Karpas-422 (cell line): ENCODE results near the gene BTBD18. TPM values are rescaled to one million over a fixed set of nuclear protein-coding genes. Genes with fewer than 3 reads are reported as not detected.

Experiments used
- DNase-seq: peaks from one replicate; pipeline ENCODE4 v3.0.0-alpha.2; 2015
- H2AFZ ChIP-seq: fragments of 200-600 bp; sonication (generic); 2 replicates; pipeline ENCODE4 v1.6.1; 2014; ENCODE audit warnings: antibody characterized with exemption, low read length, mixed read lengths
- H3K27ac ChIP-seq: fragments of 200-600 bp; sonication (generic); 2 replicates; pipeline ENCODE4 v1.5.1; 2014; ENCODE audit warnings: mild to moderate bottlenecking, low read length, moderate library complexity
- H3K27me3 ChIP-seq: fragments of 200-600 bp; sonication (generic); 2 replicates; pipeline ENCODE4 v1.6.1; 2014; ENCODE audit warnings: low read length, mixed read lengths
- H3K36me3 ChIP-seq: fragments of 200-600 bp; sonication (generic); 2 replicates; pipeline ENCODE4 v1.6.1; 2014; ENCODE audit warnings: low read length, mixed read lengths; ENCODE audit not compliant: insufficient read depth
- H3K4me1 ChIP-seq: fragments of 200-600 bp; sonication (generic); 2 replicates; pipeline ENCODE4 v1.6.1; 2014; ENCODE audit warnings: mild to moderate bottlenecking, low read length, mixed read lengths
- H3K4me2 ChIP-seq: fragments of 200-600 bp; sonication (generic); 2 replicates; pipeline ENCODE4 v1.6.1; 2014; ENCODE audit warnings: low read length, low read depth, mild to moderate bottlenecking; ENCODE audit not compliant: poor library complexity, severe bottlenecking
- H3K4me3 ChIP-seq: fragments of 200-600 bp; sonication (generic); 2 replicates; pipeline ENCODE4 v1.5.1; 2014; ENCODE audit warnings: mild to moderate bottlenecking, antibody characterized with exemption, low read length, mixed read lengths
- H3K79me2 ChIP-seq: fragments of 200-600 bp; sonication (generic); 2 replicates; pipeline ENCODE4 v1.6.1; 2014; ENCODE audit warnings: mild to moderate bottlenecking, low read length, mixed read lengths
- H3K9ac ChIP-seq: fragments of 200-600 bp; sonication (generic); 2 replicates; pipeline ENCODE4 v1.6.0; 2014; ENCODE audit warnings: low read length
- H3K9me2 ChIP-seq: fragments of 200-600 bp; sonication (generic), shearing (Covaris generic); replicated peaks from 2 replicates; pipeline ENCODE4 v1.6.0; 2014; ENCODE audit warnings: mild to moderate bottlenecking, low read length, moderate library complexity; ENCODE audit not compliant: insufficient read depth
- H3K9me3 ChIP-seq: fragments of 300-700, 200-600 bp; sonication (generic); 2 replicates; pipeline ENCODE4 v1.6.1; 2014; ENCODE audit warnings: low read length, mixed read lengths
- H4K20me1 ChIP-seq: fragments of 200-600 bp; sonication (generic); 2 replicates; pipeline ENCODE4 v1.6.1; 2014; ENCODE audit warnings: mild to moderate bottlenecking, antibody characterized with exemption, low read length, low read depth; ENCODE audit not compliant: insufficient read depth
- total RNA-seq: library from RNA; depleted of rRNA; stranded (reverse); fragments of >200 nt; shearing (Covaris generic); gene quantifications from 2 replicates; pipeline ENCODE4 v1.2.3, GENCODE V29; 2014; ENCODE audit warnings: low replicate concordance

The BTBD18 gene
- total RNA-seq, 1 experiment from 2014 or later: not detected

DNA sequence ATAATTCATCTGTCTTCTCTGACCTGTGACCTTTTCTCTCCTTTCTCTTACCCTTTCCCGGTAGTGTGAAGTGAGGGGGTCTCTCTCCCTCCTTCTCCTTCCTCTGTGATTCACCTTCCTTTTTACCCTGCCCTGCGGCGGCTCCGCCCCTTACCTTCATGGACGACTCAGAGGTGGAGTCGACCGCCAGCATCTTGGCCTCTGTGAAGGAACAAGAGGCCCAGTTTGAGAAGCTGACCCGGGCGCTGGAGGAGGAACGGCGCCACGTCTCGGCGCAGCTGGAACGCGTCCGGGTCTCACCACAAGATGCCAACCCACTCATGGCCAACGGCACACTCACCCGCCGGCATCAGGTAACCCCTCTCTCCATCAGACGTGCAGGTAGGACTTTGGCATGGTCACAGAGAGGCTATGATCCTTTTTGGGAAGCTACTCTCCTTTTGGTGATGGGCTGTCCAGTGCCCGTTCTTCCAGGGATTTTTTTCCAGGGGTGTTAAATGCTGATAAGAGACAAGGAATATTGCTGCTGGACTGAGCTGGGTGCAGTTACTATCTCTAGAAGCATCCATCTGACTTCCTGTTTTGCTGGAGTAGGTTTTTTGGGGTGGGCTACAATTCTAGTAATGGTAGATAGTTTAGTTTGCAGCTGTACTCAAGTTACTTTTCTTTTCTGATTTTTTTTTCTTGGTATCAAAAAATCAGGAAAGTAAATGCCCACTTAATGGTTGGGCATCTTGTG is 39.9 kb upstream of the BTBD18 start:
- no peaks in the 10 kb centered on the region for H4K20me1 ChIP-seq
- no peak for DNase-seq
- H3K4me3 ChIP-seq: no peak overlapping the region
- H3K36me3 ChIP-seq: no peaks in the 10 kb centered on the region
- no peaks in the 10 kb centered on the region for H3K4me1 ChIP-seq
- no peak overlapping the region for H2AFZ ChIP-seq
- no peak overlapping the region for H3K4me2 ChIP-seq
- H3K79me2 ChIP-seq: no peaks in the 10 kb centered on the region
- no peaks in the 10 kb centered on the region for H3K27me3 ChIP-seq
- no peak overlapping the region for H3K27ac ChIP-seq
- H3K9me3 ChIP-seq: no peaks in the 10 kb centered on the region
- no peaks in the 10 kb centered on the region for H3K9me2 ChIP-seq
- no peak overlapping the region for H3K9ac ChIP-seq

DNA sequence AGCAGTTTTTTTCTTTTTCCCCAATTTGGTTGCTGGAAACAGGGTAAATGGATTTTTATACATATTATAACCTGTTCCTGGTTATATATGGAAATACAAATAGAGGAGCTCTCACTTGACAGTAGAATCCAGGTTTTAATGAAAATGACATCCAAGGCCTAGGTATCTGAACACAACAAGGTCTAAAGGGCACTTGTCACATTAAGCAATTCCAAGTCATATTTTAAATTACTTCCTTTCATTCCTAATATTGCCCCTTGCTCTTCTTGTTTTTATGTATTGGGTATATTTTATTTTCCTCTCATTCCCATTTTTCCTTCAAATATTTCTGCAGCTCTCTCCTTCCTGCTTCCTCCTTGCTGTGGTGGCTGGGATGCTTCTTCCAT is 37.1 kb upstream of the BTBD18 start:
- Histone ChIP-seq H3K4me2 (no peak overlapping the region), H3K79me2 (no peaks in the 10 kb centered on the region), H3K9me2 (no peaks in the 10 kb centered on the region), H3K36me3 (no peaks in the 10 kb centered on the region), H3K9ac (no peak overlapping the region), H3K4me1 (peaks cover 9% of the 10 kb centered on the region), H3K27ac (no peak overlapping the region), H4K20me1 (no peaks in the 10 kb centered on the region), H3K4me3 (no peak overlapping the region), H2AFZ (no peak overlapping the region), H3K9me3 (no peaks in the 10 kb centered on the region), H3K27me3 (no peaks in the 10 kb centered on the region)
- no peak for DNase-seq

DNA sequence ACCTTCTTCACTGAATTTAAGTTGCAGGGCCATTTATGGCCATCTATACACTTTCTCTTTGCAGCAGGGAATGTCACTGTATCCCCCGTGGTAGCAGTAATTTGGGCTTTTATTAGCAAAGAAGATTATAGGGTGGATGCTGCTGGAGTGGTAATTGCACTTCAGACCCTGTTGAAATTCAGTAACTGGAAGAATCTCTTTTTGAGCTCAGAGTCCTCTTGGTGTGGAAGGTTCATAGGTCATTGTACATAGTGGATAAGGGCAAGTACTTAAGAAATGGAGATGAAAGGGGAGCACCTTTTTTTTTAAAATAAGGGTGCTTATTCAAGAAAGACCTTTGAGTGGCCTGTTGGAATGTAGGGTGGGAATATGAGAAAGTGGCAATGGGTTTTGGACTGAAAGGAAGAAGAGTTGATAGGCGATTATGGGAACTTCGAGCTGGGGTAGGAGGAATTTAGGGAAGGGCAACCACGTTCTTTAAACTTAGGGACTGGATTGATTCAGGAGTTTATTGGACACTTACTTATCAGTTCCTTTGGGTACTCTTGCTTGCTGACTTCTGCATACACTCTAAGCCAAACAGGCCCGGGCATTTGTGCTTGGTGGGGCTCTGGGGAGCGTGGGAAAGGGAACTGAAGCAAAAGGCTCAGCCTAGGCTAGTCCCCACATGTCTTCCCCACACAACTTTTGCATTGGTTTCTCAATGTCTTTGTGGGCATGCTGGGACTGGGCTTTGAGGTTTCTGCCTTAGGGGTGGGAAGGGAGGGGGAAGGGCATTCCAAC is 36.5 kb upstream of the BTBD18 start:
- H3K27me3 ChIP-seq: no peaks in the 10 kb centered on the region
- no peak overlapping the region for H3K4me2 ChIP-seq
- H3K9me2 ChIP-seq: no peaks in the 10 kb centered on the region
- no peak overlapping the region for H3K9ac ChIP-seq
- no peaks in the 10 kb centered on the region for H3K79me2 ChIP-seq
- no peak overlapping the region for H2AFZ ChIP-seq
- DNase-seq: no peak
- H3K4me3 ChIP-seq: no peak overlapping the region
- no peaks in the 10 kb centered on the region for H4K20me1 ChIP-seq
- no peaks in the 10 kb centered on the region for H3K9me3 ChIP-seq
- peaks cover 9% of the 10 kb centered on the region for H3K4me1 ChIP-seq
- H3K36me3 ChIP-seq: no peaks in the 10 kb centered on the region
- H3K27ac ChIP-seq: no peak overlapping the region

DNA sequence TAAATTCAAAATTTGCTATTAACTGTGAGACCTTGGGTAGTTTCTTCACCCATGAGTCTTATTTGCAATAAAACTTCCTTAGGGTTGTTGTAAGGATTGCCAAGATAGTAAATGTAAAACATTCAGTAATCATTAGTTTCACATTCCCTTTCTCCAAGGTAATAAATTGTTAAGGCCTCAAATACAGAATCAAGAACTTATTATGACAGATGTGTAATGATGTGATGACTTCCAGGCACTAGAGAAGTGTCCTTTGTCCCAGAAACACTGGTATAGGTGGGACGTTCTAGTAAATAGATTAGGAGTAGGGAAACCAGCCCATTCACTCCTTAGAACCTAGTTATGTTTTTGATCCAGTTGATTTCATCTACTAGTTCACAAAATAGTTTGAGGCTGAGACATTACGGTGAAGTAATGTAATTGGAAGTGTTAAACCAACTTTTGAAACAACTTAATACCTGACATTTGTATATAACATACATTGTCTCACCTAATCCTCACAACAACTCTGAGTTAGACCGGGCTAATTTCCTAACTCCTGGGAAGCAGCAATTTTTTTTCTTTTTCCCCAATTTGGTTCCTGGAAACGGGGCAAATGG is 35.5 kb upstream of the BTBD18 start:
- Histone ChIP-seq H3K9me3 (no peaks in the 10 kb centered on the region), H3K27me3 (no peaks in the 10 kb centered on the region), H3K9me2 (no peaks in the 10 kb centered on the region), H3K27ac (no peak overlapping the region), H3K4me1 (peaks cover 9% of the 10 kb centered on the region), H3K4me3 (no peak overlapping the region), H3K79me2 (no peaks in the 10 kb centered on the region), H3K4me2 (no peak overlapping the region), H3K36me3 (no peaks in the 10 kb centered on the region), H4K20me1 (no peaks in the 10 kb centered on the region), H3K9ac (no peak overlapping the region), H2AFZ (no peak overlapping the region)
- no peak for DNase-seq

DNA sequence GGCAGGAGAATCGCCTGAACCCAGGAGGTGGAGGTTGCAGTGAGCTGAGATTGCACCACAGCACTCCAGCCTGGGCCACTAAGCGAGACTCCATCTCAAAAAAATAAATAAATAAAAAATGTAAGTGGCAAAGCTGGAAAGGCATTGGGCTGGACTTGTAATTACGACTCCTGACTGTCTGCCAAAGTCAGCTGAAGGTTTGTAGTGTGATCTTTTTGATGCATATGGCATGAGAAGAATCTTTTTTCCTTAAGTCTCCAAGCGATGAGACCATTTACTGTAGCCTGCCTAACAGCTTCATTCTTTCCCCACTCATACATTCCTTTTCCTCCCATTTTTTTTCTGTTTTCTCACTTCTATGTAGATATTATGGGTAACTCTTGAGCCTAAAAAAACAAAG is 34.8 kb upstream of the BTBD18 start:
- H3K4me1 ChIP-seq: peaks cover 9% of the 10 kb centered on the region
- H3K9me3 ChIP-seq: no peaks in the 10 kb centered on the region
- no peak overlapping the region for H3K4me2 ChIP-seq
- no peak overlapping the region for H3K9ac ChIP-seq
- no peaks in the 10 kb centered on the region for H3K36me3 ChIP-seq
- no peak overlapping the region for H3K27ac ChIP-seq
- no peaks in the 10 kb centered on the region for H4K20me1 ChIP-seq
- no peaks in the 10 kb centered on the region for H3K27me3 ChIP-seq
- H3K9me2 ChIP-seq: no peaks in the 10 kb centered on the region
- H2AFZ ChIP-seq: no peak overlapping the region
- no peak for DNase-seq
- H3K4me3 ChIP-seq: no peak overlapping the region
- H3K79me2 ChIP-seq: no peaks in the 10 kb centered on the region

DNA sequence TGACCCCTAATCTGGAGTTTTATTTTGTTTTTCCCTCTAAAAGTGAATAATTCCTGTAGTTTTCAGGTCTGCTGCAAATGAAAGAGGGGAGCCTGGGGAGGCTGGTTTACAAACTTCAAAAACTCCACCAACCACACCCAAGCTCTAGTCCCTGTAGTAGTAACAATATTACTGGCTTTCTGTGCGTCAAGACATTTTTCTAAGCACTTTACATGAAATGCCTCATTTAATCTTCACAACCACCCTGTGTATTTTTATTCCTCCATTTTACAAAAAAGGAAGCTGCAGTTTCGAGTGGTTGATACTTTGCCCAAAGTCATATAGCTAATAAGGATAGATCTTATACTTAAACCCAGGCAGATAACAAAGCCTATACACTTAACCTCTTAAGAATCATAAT is 33.5 kb upstream of the BTBD18 start:
- Histone ChIP-seq H3K9ac (no peak overlapping the region), H4K20me1 (no peaks in the 10 kb centered on the region), H3K27me3 (no peaks in the 10 kb centered on the region), H3K36me3 (no peaks in the 10 kb centered on the region), H3K27ac (no peak overlapping the region), H3K4me3 (no peak overlapping the region), H3K4me1 (peaks cover 9% of the 10 kb centered on the region), H3K9me2 (no peaks in the 10 kb centered on the region), H2AFZ (no peak overlapping the region), H3K4me2 (peak overlapping the region; percentile 6), H3K9me3 (no peaks in the 10 kb centered on the region), H3K79me2 (no peaks in the 10 kb centered on the region)
- DNase-seq: no peak

DNA sequence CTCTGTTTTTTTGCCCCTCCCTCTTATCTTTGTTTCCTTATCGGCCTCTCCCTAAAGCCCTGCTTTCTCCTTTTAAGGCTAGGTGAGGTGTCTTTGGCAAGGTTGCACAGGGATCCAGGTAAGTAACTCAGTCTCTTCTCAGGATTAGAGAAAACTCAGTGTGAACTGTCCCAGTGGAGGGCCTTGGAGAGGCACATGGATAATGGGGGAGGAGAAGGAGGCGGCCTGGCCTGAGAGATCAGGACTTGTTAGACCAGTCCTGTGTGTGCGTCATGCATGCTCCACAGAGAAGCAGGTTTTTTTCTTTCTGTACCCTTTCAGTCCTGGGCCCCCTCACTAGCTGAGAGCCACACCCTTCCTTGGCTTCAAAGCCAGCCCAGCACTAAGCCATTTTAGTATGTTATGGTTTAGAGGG is 29.9 kb upstream of the BTBD18 start:
- H3K4me2 ChIP-seq: no peak overlapping the region
- no peak overlapping the region for H3K4me3 ChIP-seq
- peaks cover 9% of the 10 kb centered on the region for H3K4me1 ChIP-seq
- H3K27ac ChIP-seq: no peak overlapping the region
- DNase-seq: no peak
- H3K9ac ChIP-seq: no peak overlapping the region
- no peak overlapping the region for H2AFZ ChIP-seq
- no peaks in the 10 kb centered on the region for H3K79me2 ChIP-seq
- no peaks in the 10 kb centered on the region for H4K20me1 ChIP-seq
- H3K9me2 ChIP-seq: no peaks in the 10 kb centered on the region
- no peaks in the 10 kb centered on the region for H3K36me3 ChIP-seq
- H3K9me3 ChIP-seq: no peaks in the 10 kb centered on the region
- H3K27me3 ChIP-seq: no peaks in the 10 kb centered on the region

DNA sequence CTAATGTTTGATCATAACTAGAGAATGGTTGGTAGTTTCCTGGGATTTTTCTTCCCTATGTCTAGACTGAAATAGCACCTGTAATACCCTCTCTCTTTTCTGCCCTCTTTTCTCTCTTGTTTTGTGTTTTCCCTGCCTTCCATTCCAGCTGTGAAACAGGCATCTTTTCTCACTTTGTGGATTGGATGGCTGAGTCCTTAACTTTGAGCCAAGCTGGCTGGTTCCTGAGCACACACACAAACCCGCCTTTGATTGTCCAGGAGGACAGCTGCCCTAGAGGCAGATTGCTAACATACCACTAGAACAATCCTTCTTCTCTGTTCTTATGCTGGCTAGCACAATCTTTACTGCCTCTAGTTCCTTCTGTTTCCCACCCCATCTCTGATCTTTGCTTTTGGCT is 27.7 kb upstream of the BTBD18 start:
- no peaks in the 10 kb centered on the region for H3K36me3 ChIP-seq
- H3K9me2 ChIP-seq: no peaks in the 10 kb centered on the region
- no peaks in the 10 kb centered on the region for H4K20me1 ChIP-seq
- H3K9ac ChIP-seq: no peak overlapping the region
- no peaks in the 10 kb centered on the region; the same call in 1 of the 2 replicates for H3K4me1 ChIP-seq
- DNase-seq: no peak
- H3K4me2 ChIP-seq: no peak overlapping the region
- no peak overlapping the region for H3K27ac ChIP-seq
- H3K4me3 ChIP-seq: no peak overlapping the region
- no peaks in the 10 kb centered on the region for H3K27me3 ChIP-seq
- no peaks in the 10 kb centered on the region for H3K79me2 ChIP-seq
- H2AFZ ChIP-seq: no peak overlapping the region
- H3K9me3 ChIP-seq: no peaks in the 10 kb centered on the region
